Subcutaneous adipose tissue (tissue), 4 donors: Measurements from ENCODE around the gene NAPSA. TPM values are rescaled to one million over a fixed set of nuclear protein-coding genes. Genes with fewer than 3 reads are reported as not detected.

ENCODE experiments used
- CTCF ChIP-seq: fragments of 450-650 bp; IDR thresholded peaks from one replicate; pipeline ENCODE4 v1.5.1; 2016; ENCODE audit warnings: low read depth, mild to moderate bottlenecking, control low read depth, antibody characterized with exemption, moderate library complexity
- total RNA-seq, 4 donors: library from RNA; depleted of rRNA; stranded (reverse); fragments of >200 nt; gene quantifications; one replicate each; pipeline ENCODE4 v1.1.0, GENCODE V29; 2016

The NAPSA gene
- total RNA-seq, 4 donors from 2014 or later, result 0.66 to 1.3 (median 0.85) TPM; not detected in 1

GRCh38 chr19:50323782-50324133, 41.7 kb downstream of the NAPSA start:
- TF ChIP-seq CTCF, result no peak

GRCh38 chr19:50322931-50323781, 42.3 kb downstream of the NAPSA start:
- TF ChIP-seq CTCF, result no peak

DNA sequence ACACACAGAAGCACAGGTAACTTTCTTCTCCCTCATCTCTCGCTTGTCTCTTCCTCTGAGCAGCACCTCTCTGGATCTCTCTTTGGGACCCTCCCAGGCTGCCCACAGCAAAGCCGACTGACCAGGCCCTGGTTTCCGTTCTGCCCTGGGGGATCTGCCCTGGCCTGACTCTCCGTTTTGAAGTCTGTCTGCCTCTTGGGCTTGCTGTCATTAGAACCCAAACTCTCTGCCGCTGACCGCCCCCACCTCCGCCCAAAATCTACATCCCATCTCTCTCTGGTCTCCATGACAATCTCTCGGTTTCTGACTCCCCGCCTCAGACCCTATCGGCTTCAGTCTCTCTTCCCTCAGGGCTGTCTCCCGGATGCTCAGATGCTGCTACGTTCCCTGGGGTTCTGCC, 43.2 kb downstream of the NAPSA start:
- TF ChIP-seq CTCF, result no peak

DNA sequence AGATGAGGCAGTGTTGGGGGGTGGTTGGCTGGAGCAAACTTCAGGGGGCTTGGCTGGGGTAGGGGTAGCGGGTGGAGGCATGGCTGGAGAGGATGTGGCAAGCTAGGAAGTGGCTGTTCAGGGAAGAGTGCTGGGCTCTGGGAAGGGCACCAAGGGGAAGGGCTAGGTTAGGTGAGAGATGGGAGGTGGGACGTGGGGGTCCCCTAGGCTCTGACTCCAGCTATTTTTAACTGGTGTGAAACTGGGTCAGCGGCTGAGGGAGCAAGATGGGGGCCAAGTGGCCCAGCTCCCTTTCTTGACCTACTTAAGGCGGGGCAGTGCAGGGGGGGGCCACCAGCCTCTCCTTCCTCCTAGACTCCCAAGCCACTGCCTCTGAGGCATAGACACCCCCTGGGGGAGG, 43.6 kb downstream of the NAPSA start:
- no peak for TF ChIP-seq CTCF

DNA sequence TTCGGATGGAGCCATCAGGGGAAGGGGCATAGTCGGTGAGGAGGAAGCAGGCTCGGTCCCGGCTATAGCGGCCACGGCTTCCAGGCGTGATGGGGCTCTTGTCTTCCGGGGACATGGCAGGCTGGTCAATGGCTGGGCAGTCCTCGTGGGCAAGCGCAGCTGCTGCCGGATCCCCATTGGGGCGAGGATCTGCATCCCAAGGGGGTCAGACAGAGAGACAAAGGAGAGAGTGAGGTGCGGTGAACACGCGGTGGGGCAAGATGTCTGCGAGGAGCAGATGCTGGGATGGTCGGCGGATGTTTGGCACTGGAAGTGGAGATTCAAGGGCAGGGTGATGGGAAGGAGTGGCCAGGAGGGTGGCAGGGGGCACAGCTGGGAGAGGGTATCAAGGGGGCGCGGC, 44.8 kb downstream of the NAPSA start:
- no peak for TF ChIP-seq CTCF

GRCh38 chr19:50320051-50320450, 45.4 kb downstream of the NAPSA start:
- no peak for TF ChIP-seq CTCF

GRCh38 chr19:50319156-50319555, 46.3 kb downstream of the NAPSA start:
- no peak for TF ChIP-seq CTCF
